Upper lobe of left lung (tissue), 6 donors: ENCODE data around the gene PRSS36. TPM values are rescaled to one million over a fixed set of nuclear protein-coding genes. Genes with fewer than 3 reads are reported as not detected.
"Not testable (repeated sequence)": the region's sequence is repeated elsewhere in the genome, so short reads cannot be mapped to it uniquely, and the experiment has no call there.

Experiments used
- ATAC-seq, 2 donors: fragments of 200-7000 bp; cut with Tn5 transposase; one replicate each; pipeline ENCODE4 v1.9.1; 2022; ENCODE audit warnings: mild to moderate bottlenecking in 2 of 2, moderate library complexity in 2 of 2; ENCODE audit not compliant: low FRiP score in 2 of 2
- DNase-seq, 2 donors: peaks; one replicate each; pipeline ENCODE4 v3.0.0-alpha.2; 2019 to 2020
- H3K27ac ChIP-seq, 4 donors: fragments of 200-600 bp; sonication (generic); one replicate each; pipeline ENCODE4 v1.5.1; 2016 to 2019
- H3K27me3 ChIP-seq, 4 donors: fragments of 200-600 bp; sonication (generic); one replicate each; pipeline ENCODE4 v1.5.1; 2017 to 2019
- H3K36me3 ChIP-seq, 4 donors: fragments of 200-600 bp; sonication (generic); one replicate each; pipeline ENCODE4 v1.5.1; 2016 to 2019
- H3K4me1 ChIP-seq, 4 donors: fragments of 200-600 bp; sonication (generic); one replicate each; pipeline ENCODE4 v1.5.1; 2018 to 2019
- H3K4me3 ChIP-seq, 4 donors: fragments of 200-600 bp; sonication (generic); one replicate each; pipeline ENCODE4 v1.5.1; 2017 to 2019; ENCODE audit warnings: mild to moderate bottlenecking in 2 of 4, moderate library complexity in 1 of 4
- H3K9me3 ChIP-seq, 4 donors: fragments of 200-600 bp; sonication (generic); one replicate each; pipeline ENCODE4 v1.5.1; 2018 to 2019
- CTCF ChIP-seq, 6 experiments: fragments of 450-650 bp in 4 of 6; fragments of 200-600 bp in 2 of 6; sonication (generic) in 2 of 6; IDR thresholded peaks; one replicate each; pipeline ENCODE4 v1.5.1; 2016 to 2019; ENCODE audit warnings: antibody characterized with exemption in 6 of 6
- EP300 ChIP-seq, 4 donors: sonication (generic); formaldehyde crosslinking; IDR thresholded peaks; one replicate each; pipeline ENCODE4 v1.5.1; 2017; ENCODE audit warnings: antibody characterized with exemption in 4 of 4, control low read depth in 2 of 4
- POLR2A ChIP-seq, 4 donors: fragments of 450-650 bp; IDR thresholded peaks; one replicate each; pipeline ENCODE4 v1.5.1; 2016 to 2017; ENCODE audit warnings: antibody characterized with exemption in 4 of 4, mild to moderate bottlenecking in 2 of 4
- POLR2AphosphoS5 ChIP-seq, 2 donors: sonication (generic); formaldehyde crosslinking; IDR thresholded peaks; one replicate each; pipeline ENCODE4 v1.5.1; 2017; ENCODE audit warnings: antibody characterized with exemption in 2 of 2
- WGBS, 2 donors: methylation state at CpG; one replicate each; pipeline ENCODE4 v1.1.5; 2017 to 2018; 5-methylcytosine and 5-hydroxymethylcytosine counted together
- total RNA-seq, 6 donors: library from RNA; depleted of rRNA in 4 of 6; stranded (reverse); fragments of >200 nt in 4 of 6; gene quantifications; one replicate each; pipeline versions ENCODE4 v1.1.0 to v1.2.1, GENCODE V29; 2016 to 2021
- donor health status: DM: no; HTN: no; CAD: no; lungs with moderate emphysema.
- donor health status: DM: no; HTN: yes; CAD: no; lungs with severe emphysema.

The PRSS36 gene
- total RNA-seq, 6 donors from 2014 or later = 1.4 to 61.8 (median 5.6) TPM

- no peaks in the 10 kb centered on the region for H3K27me3 ChIP-seq
- no peaks in the 10 kb centered on the region for H3K9me3 ChIP-seq
- peaks cover 37 to 54% (median 44%) of the 10 kb centered on the region in 4 donors for H3K4me1 ChIP-seq
- DNase-seq (peak in 1 of 2 donors; percentile 23), ATAC-seq (no peak)
- H3K36me3 ChIP-seq = peaks cover 9 to 23% (median 16%) of the 10 kb centered on the region in 4 donors
- H3K27ac ChIP-seq = peak overlapping the region; percentile 96 to 98 (median 98)
- WGBS, 2 donors = 3 to 6% methylated on average over 12 to 18 of the region's 27 CpGs
- no peak for TF ChIP-seq CTCF (IDR thresholded peaks at IDR 0.05)
- no peak for TF ChIP-seq POLR2AphosphoS5 (IDR thresholded peaks at IDR 0.05)
- TF ChIP-seq EP300 (IDR thresholded peaks at IDR 0.05) = no peak
- no peak for TF ChIP-seq POLR2A (IDR thresholded peaks at IDR 0.05)
- H3K4me3 ChIP-seq = peak overlapping the region; percentile 71 to 94 (median 76)
Measured at GRCh38 chr16:31179219-31179746, 29.4 kb upstream of the PRSS36 start.

GRCh38 chr16:31177136-31177535 lies 27.3 kb upstream of the PRSS36 start:
- DNase-seq (peak in 1 of 2 donors; percentile 72), ATAC-seq (peak in 1 of 2 donors; percentile 70)
- H3K27me3 ChIP-seq = no peaks in the 10 kb centered on the region
- peaks cover 0 to 1% (median 0%) of the 10 kb centered on the region in 4 donors for H3K36me3 ChIP-seq
- TF ChIP-seq POLR2AphosphoS5 (IDR thresholded peaks at IDR 0.05) (peak; percentile 30 to 47), POLR2A (IDR thresholded peaks at IDR 0.05) (no peak)
- H3K4me1 ChIP-seq = peaks cover 17 to 34% (median 24%) of the 10 kb centered on the region in 4 donors
- H3K4me3 ChIP-seq = no peak overlapping the region
- WGBS, 2 donors = 36 to 40% methylated on average over 3 of the region's 3 CpGs
- no peaks in the 10 kb centered on the region for H3K9me3 ChIP-seq
- H3K27ac ChIP-seq = peak overlapping the region in 1 of 4 donors; percentile 26

GRCh38 chr16:31170048-31170447 lies 20.2 kb upstream of the PRSS36 start:
- not testable (repeated sequence) for H3K27me3 ChIP-seq, H3K36me3 ChIP-seq, H3K27ac ChIP-seq, H3K9me3 ChIP-seq, ATAC-seq, DNase-seq, H3K4me3 ChIP-seq, H3K4me1 ChIP-seq
- 20% methylated on average over 1 of the region's 2 CpGs; no CpG with 5 or more reads in 1 of the 2 donors for WGBS, 2 donors

GRCh38 chr16:31168848-31169247 lies 19.0 kb upstream of the PRSS36 start:
- 62 to 74% methylated on average over 2 of the region's 2 CpGs for WGBS, 2 donors
- TF ChIP-seq CTCF (IDR thresholded peaks at IDR 0.05) = no peak
- no peak for TF ChIP-seq EP300 (IDR thresholded peaks at IDR 0.05)
- H3K4me3 ChIP-seq = no peak overlapping the region
- no peaks in the 10 kb centered on the region for H3K36me3 ChIP-seq
- no peaks in the 10 kb centered on the region for H3K27me3 ChIP-seq
- ATAC-seq (no peak), DNase-seq (no peak)
- H3K4me1 ChIP-seq = peaks cover 0 to 5% (median 0%) of the 10 kb centered on the region in 4 donors
- no peaks in the 10 kb centered on the region for H3K9me3 ChIP-seq
- H3K27ac ChIP-seq = no peak overlapping the region

GRCh38 chr16:31167315-31167714 lies 17.4 kb upstream of the PRSS36 start:
- H3K9me3 ChIP-seq = no peaks in the 10 kb centered on the region
- WGBS, 2 donors = 83 to 86% methylated on average over 8 of the region's 8 CpGs
- ATAC-seq (no peak), DNase-seq (no peak)
- no peak overlapping the region for H3K4me3 ChIP-seq
- no peaks in the 10 kb centered on the region for H3K36me3 ChIP-seq
- TF ChIP-seq POLR2AphosphoS5 (IDR thresholded peaks at IDR 0.05) = no peak
- TF ChIP-seq EP300 (IDR thresholded peaks at IDR 0.05) = no peak
- TF ChIP-seq CTCF (IDR thresholded peaks at IDR 0.05) = no peak
- no peak for TF ChIP-seq POLR2A (IDR thresholded peaks at IDR 0.05)
- no peak overlapping the region for H3K27ac ChIP-seq
- no peaks in the 10 kb centered on the region for H3K27me3 ChIP-seq
- H3K4me1 ChIP-seq = peaks cover 0 to 5% (median 0%) of the 10 kb centered on the region in 4 donors

GRCh38 chr16:31157136-31157535 lies 7.3 kb upstream of the PRSS36 start:
- DNase-seq (peak in 1 of 2 donors; percentile 62), ATAC-seq (peak; percentile 55 to 73)
- H3K36me3 ChIP-seq = no peaks in the 10 kb centered on the region
- 28 to 31% methylated on average over 8 of the region's 8 CpGs for WGBS, 2 donors
- H3K27ac ChIP-seq = no peak overlapping the region
- TF ChIP-seq POLR2A (IDR thresholded peaks at IDR 0.05) (no peak), EP300 (IDR thresholded peaks at IDR 0.05) (no peak), POLR2AphosphoS5 (IDR thresholded peaks at IDR 0.05) (no peak), CTCF (IDR thresholded peaks at IDR 0.05) (no peak)
- H3K9me3 ChIP-seq = no peaks in the 10 kb centered on the region
- no peaks in the 10 kb centered on the region for H3K27me3 ChIP-seq
- peaks cover 0 to 5% (median 1%) of the 10 kb centered on the region in 4 donors for H3K4me1 ChIP-seq
- H3K4me3 ChIP-seq = no peak overlapping the region

- ATAC-seq = not testable (repeated sequence)
Measured at GRCh38 chr16:31150976-31151375, 1.1 kb upstream of the PRSS36 start.

More at GRCh38 chr16:31150976-31151375, 1.1 kb upstream of the PRSS36 start:
- not testable (repeated sequence) for H3K27me3 ChIP-seq, DNase-seq, H3K9me3 ChIP-seq, H3K4me3 ChIP-seq, H3K27ac ChIP-seq, H3K36me3 ChIP-seq
- 62 to 75% methylated on average over 6 of the region's 6 CpGs for WGBS, 2 donors
- H3K4me1 ChIP-seq = peaks cover 0 to 12% (median 2%) of the 10 kb centered on the region in 4 donors
